Trophoblast cell (in vitro differentiated cells and primary cell): ENCODE data around the gene LRMDA.

Experiments used
- DNase-seq, 2 donors: peaks; one replicate each; pipeline ENCODE4 v3.0.0-alpha.2; 2016
- H2AFZ ChIP-seq: 2 replicates; pipeline ENCODE4 v1.6.1; 2013; ENCODE audit warnings: low read length, moderate library complexity, mild to moderate bottlenecking; ENCODE audit not compliant: insufficient read depth, poor library complexity
- H2AK5ac ChIP-seq: 2 replicates; pipeline ENCODE4 v1.6.1; 2013; ENCODE audit warnings: mild to moderate bottlenecking, low read length
- H2BK120ac ChIP-seq: 2 replicates; pipeline ENCODE4 v1.6.1; 2013; ENCODE audit warnings: low read length, mild to moderate bottlenecking, moderate library complexity; ENCODE audit not compliant: insufficient read depth, poor library complexity
- H2BK12ac ChIP-seq: 2 replicates; pipeline ENCODE4 v1.6.1; 2013; ENCODE audit warnings: mild to moderate bottlenecking, low read length, moderate library complexity
- H2BK5ac ChIP-seq: 2 replicates; pipeline ENCODE4 v1.6.1; 2013; ENCODE audit warnings: low read length, low read depth, moderate library complexity, mild to moderate bottlenecking; ENCODE audit not compliant: poor library complexity
- H3K14ac ChIP-seq: 2 replicates; pipeline ENCODE4 v1.6.1; 2013; ENCODE audit warnings: mild to moderate bottlenecking, low read length
- H3K18ac ChIP-seq: 2 replicates; pipeline ENCODE4 v1.6.1; 2013; ENCODE audit warnings: mild to moderate bottlenecking, low read length
- H3K23ac ChIP-seq: 2 replicates; pipeline ENCODE4 v1.6.1; 2013; ENCODE audit warnings: low read length
- H3K27ac ChIP-seq: 2 replicates; pipeline ENCODE4 v1.5.1; 2013; ENCODE audit warnings: low read depth, mild to moderate bottlenecking, inconsistent platforms, low read length, moderate library complexity
- H3K27me3 ChIP-seq: 2 replicates; pipeline ENCODE4 v1.6.1; 2013; ENCODE audit warnings: inconsistent platforms, mild to moderate bottlenecking, low read length, moderate library complexity; ENCODE audit not compliant: insufficient read depth
- H3K36me3 ChIP-seq, 2 experiments: 1 replicate in 1 of 2; 2 replicates in 1 of 2; pipeline ENCODE4 v1.6.1; 2013; ENCODE audit warnings: low read length in 2 of 2, mild to moderate bottlenecking in 2 of 2, moderate library complexity in 1 of 2; ENCODE audit not compliant: insufficient read depth in 2 of 2, control insufficient read depth in 1 of 2
- H3K4ac ChIP-seq: 2 replicates; pipeline ENCODE4 v1.6.1; 2013; ENCODE audit warnings: low read depth, mild to moderate bottlenecking, low read length, moderate library complexity
- H3K4me1 ChIP-seq, 2 experiments: 1 replicate in 1 of 2; 2 replicates in 1 of 2; pipeline ENCODE4 v1.6.1; 2013; ENCODE audit warnings: low read length in 2 of 2, mild to moderate bottlenecking in 2 of 2, moderate library complexity in 1 of 2; ENCODE audit not compliant: insufficient read depth in 2 of 2, control insufficient read depth in 1 of 2
- H3K4me2 ChIP-seq: 2 replicates; pipeline ENCODE4 v1.6.1; 2013; ENCODE audit warnings: inconsistent platforms, mild to moderate bottlenecking, low read length, moderate library complexity
- H3K4me3 ChIP-seq: 2 replicates; pipeline ENCODE4 v1.5.1; 2013; ENCODE audit warnings: mild to moderate bottlenecking, low read depth, low read length, inconsistent platforms
- H3K79me1 ChIP-seq: one replicate; pipeline ENCODE4 v1.6.1; 2013; ENCODE audit warnings: low read length
- H3K79me2 ChIP-seq: 2 replicates; pipeline ENCODE4 v1.6.1; 2013; ENCODE audit warnings: low read length, mild to moderate bottlenecking; ENCODE audit not compliant: control insufficient read depth, insufficient read depth, poor library complexity
- H3K9ac ChIP-seq: 2 replicates; pipeline ENCODE4 v1.6.1; 2013; ENCODE audit warnings: mild to moderate bottlenecking, low read length
- H3K9me3 ChIP-seq: 2 replicates; pipeline ENCODE4 v1.6.1; 2013; ENCODE audit warnings: low read depth, mild to moderate bottlenecking, control low read depth, inconsistent platforms, low read length; ENCODE audit not compliant: insufficient read depth
- H4K12ac ChIP-seq: 2 replicates; pipeline ENCODE4 v1.6.1; 2013; ENCODE audit warnings: low read depth, mild to moderate bottlenecking, low read length, moderate library complexity
- H4K8ac ChIP-seq: 2 replicates; pipeline ENCODE4 v1.6.1; 2013; ENCODE audit warnings: low read depth, mild to moderate bottlenecking, low read length, moderate library complexity
- H4K91ac ChIP-seq: one replicate; pipeline ENCODE4 v1.6.1; 2013; ENCODE audit warnings: low read depth, mild to moderate bottlenecking, low read length, moderate library complexity
- WGBS: extraction: QIAGEN DNeasy Blood & Tissue Kit; methylation state at CpG from one replicate; pipeline ENCODE4 v1.1.7; 2013; ENCODE audit warnings: missing lambda C conversion rate; ENCODE audit not compliant: insufficient read length, insufficient coverage; ENCODE audit errors: extremely low coverage; 5-methylcytosine and 5-hydroxymethylcytosine counted together

LRMDA gene

DNA sequence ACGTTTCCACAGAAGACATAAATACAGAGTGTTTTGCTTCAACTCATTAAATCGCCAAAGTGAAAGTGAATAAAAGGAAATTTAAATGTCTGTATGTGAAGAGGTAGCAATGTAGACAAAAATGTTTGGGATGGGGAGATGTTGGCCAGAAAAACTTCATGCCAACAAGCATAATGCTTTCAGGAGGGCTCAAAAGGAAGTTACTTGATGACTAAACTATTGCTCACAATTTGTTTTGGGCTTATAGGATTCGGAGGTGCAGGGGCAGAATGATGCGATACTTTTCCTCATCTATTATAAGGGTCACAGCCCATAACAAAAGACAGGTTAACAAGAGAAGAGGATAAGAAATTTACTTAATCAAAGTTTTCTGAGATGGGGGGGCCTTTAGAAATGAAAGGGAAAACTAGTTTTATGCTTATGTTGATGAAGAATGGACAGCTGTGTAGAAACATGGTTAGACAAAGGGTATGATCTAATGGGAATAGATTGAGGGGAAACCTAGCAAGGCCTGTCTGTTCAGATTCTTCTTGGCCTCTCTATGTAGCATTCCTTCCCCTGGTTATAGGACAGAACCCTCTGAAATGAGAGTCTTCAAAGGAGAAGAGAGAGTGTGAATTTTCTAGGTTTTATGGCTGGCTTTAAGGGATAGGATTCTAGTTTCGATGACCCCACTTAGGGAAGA, 898.6 kb downstream of the LRMDA start:
- Histone ChIP-seq H4K8ac (peak overlapping the region; percentile 61), H3K36me3 (no peaks in the 10 kb centered on the region), H3K14ac (no peak overlapping the region), H4K91ac (no peak overlapping the region), H3K27me3 (no peaks in the 10 kb centered on the region), H2BK5ac (peak overlapping the region; percentile 68), H3K4ac (no peak overlapping the region), H3K79me2 (no peaks in the 10 kb centered on the region), H2BK120ac (no peak overlapping the region), H3K9ac (no peak overlapping the region), H3K18ac (no peak overlapping the region), H4K12ac (no peak overlapping the region), H3K27ac (peak overlapping the region; percentile 72), H3K79me1 (peaks cover 5% of the 10 kb centered on the region), H3K23ac (no peak overlapping the region), H2AFZ (no peak overlapping the region), H3K4me2 (no peak overlapping the region), H2BK12ac (peak overlapping the region; percentile 80), H3K9me3 (no peaks in the 10 kb centered on the region), H3K4me3 (no peak overlapping the region), H2AK5ac (no peak overlapping the region), H3K4me1 (peaks cover 6 to 7% of the 10 kb centered on the region in 2 experiments)
- DNase-seq = peak; percentile 18 to 47
- no CpG with 5 or more reads among the region's 5 CpGs for WGBS

DNA sequence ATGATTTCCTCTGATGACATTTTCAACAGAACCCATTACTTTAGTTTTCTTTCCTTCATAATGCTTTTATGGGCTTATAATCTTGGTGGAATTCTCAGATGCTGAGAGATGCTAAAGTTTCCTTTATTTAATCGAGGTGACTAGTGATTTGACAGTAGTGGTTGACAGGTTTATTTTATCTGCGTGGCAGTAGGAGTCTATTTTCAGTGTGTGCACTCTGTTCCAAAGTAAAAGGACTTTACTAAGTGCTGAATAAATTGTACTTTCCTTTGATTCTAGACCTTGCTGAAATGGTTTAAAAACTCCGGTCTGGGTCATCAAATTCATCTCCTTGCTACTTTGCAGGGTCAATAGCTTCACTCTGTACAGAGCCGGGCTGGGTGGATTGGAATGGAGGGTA, 900.3 kb downstream of the LRMDA start:
- no peak for DNase-seq
- Histone ChIP-seq H2AK5ac (no peak overlapping the region), H3K4me3 (no peak overlapping the region), H3K27ac (no peak overlapping the region), H2AFZ (no peak overlapping the region), H2BK120ac (no peak overlapping the region), H3K4me1 (peaks cover 8 to 11% of the 10 kb centered on the region in 2 experiments), H3K23ac (no peak overlapping the region), H3K9me3 (no peaks in the 10 kb centered on the region), H3K9ac (no peak overlapping the region), H4K91ac (no peak overlapping the region), H3K79me2 (no peaks in the 10 kb centered on the region), H3K14ac (no peak overlapping the region), H2BK12ac (no peak overlapping the region), H3K27me3 (no peaks in the 10 kb centered on the region), H2BK5ac (no peak overlapping the region), H3K18ac (no peak overlapping the region), H3K79me1 (peaks cover 5% of the 10 kb centered on the region), H3K4ac (no peak overlapping the region), H4K12ac (no peak overlapping the region), H3K4me2 (no peak overlapping the region), H4K8ac (no peak overlapping the region), H3K36me3 (no peaks in the 10 kb centered on the region)
- no CpG with 5 or more reads among the region's 4 CpGs for WGBS

DNA sequence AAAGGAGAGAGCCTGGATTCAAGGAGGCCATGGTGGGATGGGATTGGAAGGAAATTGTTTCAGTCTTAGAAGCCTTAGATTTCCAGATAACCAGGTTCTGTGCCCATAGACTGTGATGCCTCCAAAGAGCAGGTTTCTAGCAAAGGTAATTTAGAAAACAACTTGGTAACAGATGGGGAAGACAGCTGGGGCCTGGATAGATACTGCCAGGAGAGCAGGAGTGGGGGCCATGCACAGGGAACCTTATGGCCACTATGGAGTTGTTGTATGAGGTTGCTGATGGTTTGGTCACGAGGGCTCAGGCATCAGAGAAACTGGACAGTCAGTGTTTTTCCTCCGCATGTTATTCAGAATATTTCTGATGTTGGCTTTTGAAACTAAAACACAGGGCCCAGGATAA, 901.9 kb downstream of the LRMDA start:
- H4K8ac ChIP-seq = no peak overlapping the region
- no peak for DNase-seq
- no peaks in the 10 kb centered on the region for H3K79me2 ChIP-seq
- H3K27ac ChIP-seq = no peak overlapping the region
- H3K4me3 ChIP-seq = no peak overlapping the region
- no peak overlapping the region for H2BK12ac ChIP-seq
- no peaks in the 10 kb centered on the region for H3K9me3 ChIP-seq
- H2AK5ac ChIP-seq = no peak overlapping the region
- no peaks in the 10 kb centered on the region for H3K27me3 ChIP-seq
- no peak overlapping the region for H3K14ac ChIP-seq
- no peak overlapping the region for H2AFZ ChIP-seq
- H2BK120ac ChIP-seq = no peak overlapping the region
- H4K12ac ChIP-seq = no peak overlapping the region
- H3K9ac ChIP-seq = no peak overlapping the region
- H3K4ac ChIP-seq = no peak overlapping the region
- H3K23ac ChIP-seq = no peak overlapping the region
- H3K18ac ChIP-seq = no peak overlapping the region
- WGBS = no CpG with 5 or more reads among the region's 2 CpGs
- peak overlapping the region; percentile 15 for H4K91ac ChIP-seq
- H3K36me3 ChIP-seq = no peaks in the 10 kb centered on the region
- H2BK5ac ChIP-seq = no peak overlapping the region
- H3K4me1 ChIP-seq = peaks cover 8 to 13% of the 10 kb centered on the region in 2 experiments
- H3K4me2 ChIP-seq = no peak overlapping the region
- peaks cover 8% of the 10 kb centered on the region for H3K79me1 ChIP-seq

DNA sequence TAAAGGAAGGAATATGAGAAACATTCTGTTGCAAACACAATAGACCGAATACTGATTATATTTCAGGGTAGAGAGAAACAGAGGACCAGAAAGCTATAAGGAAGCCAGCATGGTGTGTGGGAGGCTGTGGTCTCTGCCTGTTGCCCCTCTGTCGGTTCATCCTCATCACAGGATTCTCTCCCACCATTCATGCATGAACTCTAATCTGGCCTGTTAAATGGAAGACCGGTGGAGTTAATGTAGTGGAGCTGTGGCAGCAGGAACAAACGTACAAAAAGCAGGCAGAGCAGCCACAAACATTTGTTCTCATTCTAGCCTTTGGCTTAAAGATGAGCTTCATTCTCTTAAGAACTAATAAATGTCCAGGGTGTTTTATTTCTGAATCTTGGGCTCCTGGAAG, 902.4 kb downstream of the LRMDA start:
- Histone ChIP-seq H2AFZ (no peak overlapping the region), H3K4me2 (no peak overlapping the region), H3K18ac (no peak overlapping the region), H2AK5ac (no peak overlapping the region), H3K27ac (no peak overlapping the region), H2BK12ac (peak overlapping the region; percentile 46), H4K91ac (no peak overlapping the region), H3K4me3 (no peak overlapping the region), H3K23ac (no peak overlapping the region), H3K14ac (no peak overlapping the region), H3K4me1 (peaks cover 8 to 13% of the 10 kb centered on the region in 2 experiments), H3K79me1 (peaks cover 8% of the 10 kb centered on the region), H4K12ac (no peak overlapping the region), H4K8ac (no peak overlapping the region), H3K4ac (no peak overlapping the region), H2BK5ac (no peak overlapping the region), H2BK120ac (no peak overlapping the region), H3K9ac (no peak overlapping the region), H3K9me3 (no peaks in the 10 kb centered on the region), H3K36me3 (no peaks in the 10 kb centered on the region), H3K27me3 (no peaks in the 10 kb centered on the region), H3K79me2 (no peaks in the 10 kb centered on the region)
- DNase-seq = no peak
- WGBS = no CpG with 5 or more reads among the region's 4 CpGs
